ENCODE data around the gene MEIS1. TPM values are rescaled to one million over a fixed set of nuclear protein-coding genes. Genes with fewer than 3 reads are reported as not detected.

The MEIS1 gene
- total RNA-seq, 1 experiment from 2014 or later = 89.4 TPM

DNA sequence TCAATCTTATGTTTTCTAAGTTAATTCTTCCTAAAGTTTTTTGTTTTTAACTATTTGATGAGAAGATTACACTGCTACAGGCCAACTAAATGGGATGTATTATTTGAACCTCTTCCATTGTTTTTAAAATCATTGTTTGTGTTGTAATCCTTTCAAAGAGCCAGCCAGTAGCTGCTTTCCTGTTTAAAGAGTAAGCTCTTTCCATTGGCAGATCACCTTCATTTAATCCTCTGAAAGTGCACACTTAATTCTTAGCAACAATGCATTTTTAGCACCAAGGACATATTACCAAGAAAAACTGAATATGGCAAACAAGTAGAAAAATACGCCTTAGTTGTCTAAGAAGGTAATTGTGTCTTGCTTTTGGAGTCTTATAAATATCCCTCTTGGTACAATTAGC lies 54.0 kb downstream of the MEIS1 start:
- intact Hi-C loops (cut with micrococcal nuclease; ENCODE audit: unreplicated experiment) = no loop called here
- H3K27me3 ChIP-seq (replicated peaks; ENCODE audit: insufficient read depth, low read depth, low read length, poor library complexity) = no peaks in the 10 kb centered on the region
- H3K4me3 ChIP-seq (ENCODE audit: low read depth, low read length, poor library complexity, severe bottlenecking) = no peak overlapping the region
- peaks cover 23% of the 10 kb centered on the region for H3K4me1 ChIP-seq (ENCODE audit: insufficient read depth, low read length, poor library complexity, severe bottlenecking)
- TF ChIP-seq EZH2 (IDR thresholded peaks at IDR 0.05; ENCODE audit: borderline replicate concordance, low read depth, low read length, poor library complexity, severe bottlenecking) = no peak
- TF ChIP-seq, protein P1, sequence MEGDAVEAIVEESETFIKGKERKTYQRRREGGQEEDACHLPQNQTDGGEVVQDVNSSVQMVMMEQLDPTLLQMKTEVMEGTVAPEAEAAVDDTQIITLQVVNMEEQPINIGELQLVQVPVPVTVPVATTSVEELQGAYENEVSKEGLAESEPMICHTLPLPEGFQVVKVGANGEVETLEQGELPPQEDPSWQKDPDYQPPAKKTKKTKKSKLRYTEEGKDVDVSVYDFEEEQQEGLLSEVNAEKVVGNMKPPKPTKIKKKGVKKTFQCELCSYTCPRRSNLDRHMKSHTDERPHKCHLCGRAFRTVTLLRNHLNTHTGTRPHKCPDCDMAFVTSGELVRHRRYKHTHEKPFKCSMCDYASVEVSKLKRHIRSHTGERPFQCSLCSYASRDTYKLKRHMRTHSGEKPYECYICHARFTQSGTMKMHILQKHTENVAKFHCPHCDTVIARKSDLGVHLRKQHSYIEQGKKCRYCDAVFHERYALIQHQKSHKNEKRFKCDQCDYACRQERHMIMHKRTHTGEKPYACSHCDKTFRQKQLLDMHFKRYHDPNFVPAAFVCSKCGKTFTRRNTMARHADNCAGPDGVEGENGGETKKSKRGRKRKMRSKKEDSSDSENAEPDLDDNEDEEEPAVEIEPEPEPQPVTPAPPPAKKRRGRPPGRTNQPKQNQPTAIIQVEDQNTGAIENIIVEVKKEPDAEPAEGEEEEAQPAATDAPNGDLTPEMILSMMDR (conservative IDR thresholded peaks at IDR 0.05; ENCODE audit: low read depth, low read length) = no peak
- no peak for DNase-seq (ENCODE audit: low spot score)
- POLR2A ChIA-PET (ENCODE audit: low non-redundant PET) = no interaction called here
- H3K36me3 ChIP-seq (ENCODE audit: insufficient read depth, low read length, poor library complexity, severe bottlenecking) = peaks cover 45% of the 10 kb centered on the region
- CTCF ChIA-PET = no interaction called here
- peaks cover 4% of the 10 kb centered on the region for H3K9me3 ChIP-seq (ENCODE audit: low read depth, low read length, poor library complexity, severe bottlenecking)
- no peak overlapping the region for H3K27ac ChIP-seq (ENCODE audit: low read depth, low read length, poor library complexity, severe bottlenecking)
- BruUV-seq (replicated peaks) = no TSS peak

- intact Hi-C loops (cut with micrococcal nuclease; ENCODE audit: unreplicated experiment) = no loop called here
- CTCF ChIA-PET = no interaction called here
- Histone ChIP-seq H3K27me3 (replicated peaks; ENCODE audit: insufficient read depth, low read depth, low read length, poor library complexity) (no peaks in the 10 kb centered on the region), H3K4me3 (ENCODE audit: low read depth, low read length, poor library complexity, severe bottlenecking) (no peak overlapping the region), H3K36me3 (ENCODE audit: insufficient read depth, low read length, poor library complexity, severe bottlenecking) (peaks cover 43% of the 10 kb centered on the region), H3K4me1 (ENCODE audit: insufficient read depth, low read length, poor library complexity, severe bottlenecking) (peaks cover 27% of the 10 kb centered on the region), H3K9me3 (ENCODE audit: low read depth, low read length, poor library complexity, severe bottlenecking) (peaks cover 4% of the 10 kb centered on the region), H3K27ac (ENCODE audit: low read depth, low read length, poor library complexity, severe bottlenecking) (no peak overlapping the region)
- POLR2A ChIA-PET (ENCODE audit: low non-redundant PET) = no interaction called here
- BruUV-seq (replicated peaks) = no TSS peak
- DNase-seq (ENCODE audit: low spot score) = no peak
- TF ChIP-seq, protein P1 (conservative IDR thresholded peaks at IDR 0.05; ENCODE audit: low read depth, low read length) = no peak
- TF ChIP-seq EZH2 (IDR thresholded peaks at IDR 0.05; ENCODE audit: borderline replicate concordance, low read depth, low read length, poor library complexity, severe bottlenecking) = no peak
Observed at GRCh38 chr2:66489436-66489835, 54.5 kb downstream of the MEIS1 start.

DNA sequence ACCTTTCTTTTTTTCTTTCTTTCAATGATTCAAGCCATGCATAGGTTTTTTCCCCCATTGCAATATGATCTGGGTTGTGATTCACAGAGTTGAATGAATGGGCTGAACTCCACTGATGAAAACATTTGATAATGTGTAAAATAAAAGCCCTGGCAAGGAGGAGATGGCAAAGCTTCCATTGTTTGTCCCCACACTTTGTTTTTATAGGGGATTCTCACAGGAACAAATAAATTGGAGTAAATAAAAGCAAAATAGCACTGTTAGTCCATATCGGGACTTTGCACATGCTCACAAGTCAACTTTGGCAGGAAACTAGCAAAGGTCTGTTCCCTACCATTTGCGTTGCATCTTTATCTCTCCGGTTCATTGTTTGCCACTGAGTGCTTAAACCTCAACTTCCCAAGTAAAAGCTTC lies 55.7 kb downstream of the MEIS1 start:
- Histone ChIP-seq H3K9me3 (ENCODE audit: low read depth, low read length, poor library complexity, severe bottlenecking) (peaks cover 4% of the 10 kb centered on the region), H3K27ac (ENCODE audit: low read depth, low read length, poor library complexity, severe bottlenecking) (no peak overlapping the region), H3K4me3 (ENCODE audit: low read depth, low read length, poor library complexity, severe bottlenecking) (no peak overlapping the region), H3K27me3 (replicated peaks; ENCODE audit: insufficient read depth, low read depth, low read length, poor library complexity) (no peaks in the 10 kb centered on the region), H3K4me1 (ENCODE audit: insufficient read depth, low read length, poor library complexity, severe bottlenecking) (peaks cover 37% of the 10 kb centered on the region), H3K36me3 (ENCODE audit: insufficient read depth, low read length, poor library complexity, severe bottlenecking) (peaks cover 50% of the 10 kb centered on the region)
- POLR2A ChIA-PET (ENCODE audit: low non-redundant PET) = no interaction called here
- no TSS peak for BruUV-seq (replicated peaks)
- intact Hi-C loops (cut with micrococcal nuclease; ENCODE audit: unreplicated experiment) = no loop called here
- CTCF ChIA-PET = no interaction called here
- no peak for TF ChIP-seq EZH2 (IDR thresholded peaks at IDR 0.05; ENCODE audit: borderline replicate concordance, low read depth, low read length, poor library complexity, severe bottlenecking)
- TF ChIP-seq, protein P1 (conservative IDR thresholded peaks at IDR 0.05; ENCODE audit: low read depth, low read length) = no peak
- DNase-seq (ENCODE audit: low spot score) = no peak
